DOHH2 (cell line): ENCODE results near the gene IGFBP3.

Experiments used
- EZH2phosphoT487 ChIP-seq: fragments of 200-600 bp; sonication (generic); IDR thresholded peaks from 2 replicates; pipeline ENCODE4 v1.6.1; 2017; ENCODE audit warnings: borderline replicate concordance, mild to moderate bottlenecking, antibody characterized with exemption, low read length, moderate library complexity, mixed read lengths
- TF ChIP-seq, protein P1 (sequence below): fragments of 200-600 bp; sonication (generic); IDR thresholded peaks from one replicate; pipeline ENCODE4 v1.5.1; 2014; ENCODE audit warnings: antibody characterized with exemption, mild to moderate bottlenecking, low read depth, low read length; ENCODE audit not compliant: poor library complexity, severe bottlenecking

DNA sequence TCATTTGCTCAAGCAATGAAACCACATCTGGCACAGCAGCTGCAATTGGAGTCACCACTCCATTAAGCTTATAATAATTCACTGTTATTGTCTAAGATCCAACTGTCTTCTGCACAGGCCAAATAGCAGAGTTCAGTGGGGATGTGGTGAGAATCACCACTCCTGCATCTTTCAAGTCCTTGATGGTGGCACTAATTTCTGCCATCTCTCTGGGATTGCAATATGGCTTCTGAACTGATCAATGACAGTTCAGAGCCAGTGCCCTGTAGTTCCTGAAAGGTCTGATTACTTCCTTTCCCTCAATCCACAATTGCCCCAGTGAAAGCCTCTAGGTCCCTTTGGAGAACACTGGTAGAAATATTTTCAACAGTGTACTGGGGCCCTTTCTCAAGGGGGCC, 26.4 kb downstream of the IGFBP3 start:
- TF ChIP-seq, protein P1, sequence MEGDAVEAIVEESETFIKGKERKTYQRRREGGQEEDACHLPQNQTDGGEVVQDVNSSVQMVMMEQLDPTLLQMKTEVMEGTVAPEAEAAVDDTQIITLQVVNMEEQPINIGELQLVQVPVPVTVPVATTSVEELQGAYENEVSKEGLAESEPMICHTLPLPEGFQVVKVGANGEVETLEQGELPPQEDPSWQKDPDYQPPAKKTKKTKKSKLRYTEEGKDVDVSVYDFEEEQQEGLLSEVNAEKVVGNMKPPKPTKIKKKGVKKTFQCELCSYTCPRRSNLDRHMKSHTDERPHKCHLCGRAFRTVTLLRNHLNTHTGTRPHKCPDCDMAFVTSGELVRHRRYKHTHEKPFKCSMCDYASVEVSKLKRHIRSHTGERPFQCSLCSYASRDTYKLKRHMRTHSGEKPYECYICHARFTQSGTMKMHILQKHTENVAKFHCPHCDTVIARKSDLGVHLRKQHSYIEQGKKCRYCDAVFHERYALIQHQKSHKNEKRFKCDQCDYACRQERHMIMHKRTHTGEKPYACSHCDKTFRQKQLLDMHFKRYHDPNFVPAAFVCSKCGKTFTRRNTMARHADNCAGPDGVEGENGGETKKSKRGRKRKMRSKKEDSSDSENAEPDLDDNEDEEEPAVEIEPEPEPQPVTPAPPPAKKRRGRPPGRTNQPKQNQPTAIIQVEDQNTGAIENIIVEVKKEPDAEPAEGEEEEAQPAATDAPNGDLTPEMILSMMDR: no peak
- TF ChIP-seq EZH2phosphoT487: no peak
